Activated CD4-positive, alpha-beta memory T cell treated with anti-CD3 and anti-CD28 coated beads, Interleukin-2, amount 10 ng/mL, durations not matched to agents 7 days and 5 days (primary cell): ENCODE results near the gene DMRT1. TPM values are rescaled to one million over a fixed set of nuclear protein-coding genes. Genes with fewer than 3 reads are reported as not detected.

Experiments
- CTCF ChIA-PET: fragments of 350-600 bp; sonication (Branson Sonifier 250); formaldehyde crosslinking; loops from one replicate; lab custom pipeline; 2021; ENCODE audit warnings: antibody characterized with exemption, inconsistent platforms; lab: Charles Lee
- POLR2A ChIA-PET: fragments of 350-600 bp; sonication (Branson Sonifier 250); formaldehyde crosslinking; loops from one replicate; lab custom pipeline; 2021; ENCODE audit warnings: antibody characterized with exemption; lab: Charles Lee
- DNase-seq: peaks from one replicate; pipeline ENCODE4 v3.0.0-alpha.2; 2020
- H3K27ac Mint-ChIP-seq: one replicate; pipeline ENCODE4 v1.8.0; 2021; ENCODE audit warnings: mild to moderate bottlenecking, mixed read lengths
- H3K27me3 Mint-ChIP-seq: one replicate; pipeline ENCODE4 v1.8.0; 2021; ENCODE audit warnings: mixed read lengths
- H3K36me3 Mint-ChIP-seq: one replicate; pipeline ENCODE4 v1.8.0; 2021; ENCODE audit warnings: low read depth, mixed read lengths
- H3K4me1 Mint-ChIP-seq: one replicate; pipeline ENCODE4 v1.8.0; 2021; ENCODE audit warnings: mixed read lengths
- H3K4me3 Mint-ChIP-seq: one replicate; pipeline ENCODE4 v1.8.0; 2021; ENCODE audit warnings: mild to moderate bottlenecking, mixed read lengths
- H3K9me3 Mint-ChIP-seq: one replicate; pipeline ENCODE4 v1.8.0; 2021; ENCODE audit warnings: mixed read lengths
- total RNA-seq, 2 experiments: library from RNA; stranded (reverse); gene quantifications; one replicate each; pipeline ENCODE4 v1.2.3, GENCODE V29; 2021

Gene DMRT1
- total RNA-seq, 2 experiments from 2014 or later: not detected

- ChIA-PET CTCF (interaction anchor here (1.1 to 3.3 kb wide), 2 partner anchors 21 to 34 kb away, joined by 3 to 14 read pairs; no protein-coding TSS in a partner anchor), POLR2A (no interaction called here)
- H3K4me3 Mint-ChIP-seq: no peak overlapping the region
- no peaks in the 10 kb centered on the region for H3K4me1 Mint-ChIP-seq
- DNase-seq: no peak
- no peaks in the 10 kb centered on the region for H3K9me3 Mint-ChIP-seq
- H3K36me3 Mint-ChIP-seq: no peaks in the 10 kb centered on the region
- H3K27ac Mint-ChIP-seq: no peak overlapping the region
- H3K27me3 Mint-ChIP-seq: peaks cover 31% of the 10 kb centered on the region
Measured at GRCh38 chr9:948497-948896, 107.0 kb downstream of the DMRT1 start.

GRCh38 chr9:950139-950538 is 108.6 kb downstream of the DMRT1 start:
- Mint-ChIP-seq H3K36me3 (no peaks in the 10 kb centered on the region), H3K9me3 (no peaks in the 10 kb centered on the region), H3K27ac (no peak overlapping the region), H3K4me1 (no peaks in the 10 kb centered on the region), H3K4me3 (no peak overlapping the region), H3K27me3 (peaks cover 25% of the 10 kb centered on the region)
- CTCF ChIA-PET: interaction anchor here (0.8 to 1.7 kb wide), 2 partner anchors 22 to 57 kb away, joined by 3 to 7 read pairs; no protein-coding TSS in a partner anchor
- DNase-seq: no peak
- POLR2A ChIA-PET: no interaction called here

- Mint-ChIP-seq H3K4me1 (no peaks in the 10 kb centered on the region), H3K27ac (no peak overlapping the region), H3K4me3 (no peak overlapping the region), H3K27me3 (peaks cover 23% of the 10 kb centered on the region), H3K9me3 (no peaks in the 10 kb centered on the region), H3K36me3 (no peaks in the 10 kb centered on the region)
- ChIA-PET CTCF (interaction anchor here (0.8 kb wide), 1 partner anchor 57 kb away, joined by 3 read pairs; no protein-coding TSS in a partner anchor), POLR2A (no interaction called here)
- DNase-seq: no peak
Measured at GRCh38 chr9:952546-952945, 111.0 kb downstream of the DMRT1 start.

GRCh38 chr9:959105-959504 is 117.6 kb downstream of the DMRT1 start:
- no peak for DNase-seq
- Mint-ChIP-seq H3K36me3 (no peaks in the 10 kb centered on the region), H3K4me3 (no peak overlapping the region), H3K4me1 (no peaks in the 10 kb centered on the region), H3K9me3 (no peaks in the 10 kb centered on the region), H3K27me3 (peaks cover 36% of the 10 kb centered on the region), H3K27ac (no peak overlapping the region)
- CTCF ChIA-PET: no interaction called here
- POLR2A ChIA-PET: no interaction called here

- Mint-ChIP-seq H3K4me1 (no peaks in the 10 kb centered on the region), H3K4me3 (no peak overlapping the region), H3K27me3 (peaks cover 44% of the 10 kb centered on the region), H3K27ac (no peak overlapping the region), H3K36me3 (no peaks in the 10 kb centered on the region), H3K9me3 (no peaks in the 10 kb centered on the region)
- POLR2A ChIA-PET: no interaction called here
- CTCF ChIA-PET: no interaction called here
- DNase-seq: no peak
Measured at GRCh38 chr9:959914-960313, 118.4 kb downstream of the DMRT1 start.

GRCh38 chr9:962023-962422 is 120.5 kb downstream of the DMRT1 start:
- H3K4me3 Mint-ChIP-seq: no peak overlapping the region
- no peaks in the 10 kb centered on the region for H3K9me3 Mint-ChIP-seq
- H3K4me1 Mint-ChIP-seq: no peaks in the 10 kb centered on the region
- ChIA-PET CTCF (no interaction called here), POLR2A (no interaction called here)
- peaks cover 61% of the 10 kb centered on the region for H3K27me3 Mint-ChIP-seq
- DNase-seq: no peak
- no peaks in the 10 kb centered on the region for H3K36me3 Mint-ChIP-seq
- H3K27ac Mint-ChIP-seq: no peak overlapping the region

- no peak overlapping the region for H3K4me3 Mint-ChIP-seq
- no peak for DNase-seq
- H3K27me3 Mint-ChIP-seq: peaks cover 86% of the 10 kb centered on the region
- no peak overlapping the region for H3K27ac Mint-ChIP-seq
- no peaks in the 10 kb centered on the region for H3K9me3 Mint-ChIP-seq
- H3K36me3 Mint-ChIP-seq: peaks cover 3% of the 10 kb centered on the region
- H3K4me1 Mint-ChIP-seq: peaks cover 7% of the 10 kb centered on the region
- CTCF ChIA-PET: interaction anchor here (1.3 kb wide), 1 partner anchor 39 kb away, joined by 4 read pairs; no protein-coding TSS in a partner anchor
- POLR2A ChIA-PET: no interaction called here
Measured at GRCh38 chr9:965497-965896, 124.0 kb downstream of the DMRT1 start.

- no peak overlapping the region for H3K4me3 Mint-ChIP-seq
- ChIA-PET POLR2A (no interaction called here), CTCF (interaction anchor here (1.3 kb wide), 1 partner anchor 38 kb away, joined by 4 read pairs; no protein-coding TSS in a partner anchor)
- peaks cover 82% of the 10 kb centered on the region for H3K27me3 Mint-ChIP-seq
- H3K36me3 Mint-ChIP-seq: peaks cover 3% of the 10 kb centered on the region
- no peaks in the 10 kb centered on the region for H3K9me3 Mint-ChIP-seq
- DNase-seq: no peak
- H3K27ac Mint-ChIP-seq: no peak overlapping the region
- H3K4me1 Mint-ChIP-seq: peaks cover 9% of the 10 kb centered on the region
Measured at GRCh38 chr9:966870-967269, 125.4 kb downstream of the DMRT1 start.

GRCh38 chr9:967436-967835 is 125.9 kb downstream of the DMRT1 start:
- DNase-seq: no peak
- no peak overlapping the region for H3K4me3 Mint-ChIP-seq
- CTCF ChIA-PET: no interaction called here
- H3K9me3 Mint-ChIP-seq: no peaks in the 10 kb centered on the region
- H3K36me3 Mint-ChIP-seq: peaks cover 3% of the 10 kb centered on the region
- peaks cover 9% of the 10 kb centered on the region for H3K4me1 Mint-ChIP-seq
- POLR2A ChIA-PET: no interaction called here
- H3K27ac Mint-ChIP-seq: no peak overlapping the region
- H3K27me3 Mint-ChIP-seq: peaks cover 83% of the 10 kb centered on the region

- Mint-ChIP-seq H3K27me3 (peaks cover 82% of the 10 kb centered on the region), H3K36me3 (peaks cover 3% of the 10 kb centered on the region), H3K27ac (no peak overlapping the region), H3K9me3 (no peaks in the 10 kb centered on the region), H3K4me1 (peaks cover 9% of the 10 kb centered on the region), H3K4me3 (no peak overlapping the region)
- POLR2A ChIA-PET: no interaction called here
- CTCF ChIA-PET: no interaction called here
- no peak for DNase-seq
Measured at GRCh38 chr9:967903-968641, 126.6 kb downstream of the DMRT1 start.

- H3K27ac Mint-ChIP-seq: no peak overlapping the region
- DNase-seq: no peak
- CTCF ChIA-PET: no interaction called here
Measured at GRCh38 chr9:969310-970150, 128.0 kb downstream of the DMRT1 start.

GRCh38 chr9:970151-970996 is 128.9 kb downstream of the DMRT1 start:
- peak overlapping the region; percentile 45 for H3K27ac Mint-ChIP-seq

More at GRCh38 chr9:969310-970150, 128.0 kb downstream of the DMRT1 start:
- peaks cover 12% of the 10 kb centered on the region for H3K4me1 Mint-ChIP-seq
- no peaks in the 10 kb centered on the region for H3K9me3 Mint-ChIP-seq
- H3K36me3 Mint-ChIP-seq: peaks cover 10% of the 10 kb centered on the region
- POLR2A ChIA-PET: no interaction called here
- H3K4me3 Mint-ChIP-seq: no peak overlapping the region
- peaks cover 87% of the 10 kb centered on the region for H3K27me3 Mint-ChIP-seq

More at GRCh38 chr9:970151-970996, 128.9 kb downstream of the DMRT1 start:
- peaks cover 12% of the 10 kb centered on the region for H3K4me1 Mint-ChIP-seq
- no peaks in the 10 kb centered on the region for H3K9me3 Mint-ChIP-seq
- no peak for DNase-seq
- ChIA-PET POLR2A (no interaction called here), CTCF (no interaction called here)
- H3K4me3 Mint-ChIP-seq: no peak overlapping the region
- H3K27me3 Mint-ChIP-seq: peaks cover 88% of the 10 kb centered on the region
- peaks cover 10% of the 10 kb centered on the region for H3K36me3 Mint-ChIP-seq
